K562 (cell line): ENCODE measurements around the gene SDCCAG8. TPM values are rescaled to one million over a fixed set of nuclear protein-coding genes. Genes with fewer than 3 reads are reported as not detected.
A peak's percentile ranks its signal among the peaks of the same experiment; 100 is the strongest.

ENCODE experiments used
- ATAC-seq: fragments of 200-7000 bp; cut with Tn5 transposase; 3 replicates; pipeline ENCODE4 v1.9.1; 2020; ENCODE audit warnings: moderate library complexity
- BruUV-seq: library from RNA; stranded (reverse); fragments of 400-500 nt; replicated peaks from 2 replicates; lab custom pipeline; 2021; lab: Mats Ljungman, UMichigan
- CTCF ChIA-PET: fragments of 300-600 bp; formaldehyde crosslinking; extraction: SDS; loops from one replicate; lab custom pipeline; 2021; ENCODE audit warnings: low intra/inter-chr PET ratio; lab: Yijun Ruan, JAX
- POLR2A ChIA-PET: fragments of 300-600, 350-650 bp; sonication (Branson Sonifier 250); formaldehyde crosslinking; extraction: SDS; loops from one replicate; lab custom pipeline; 2021; ENCODE audit warnings: antibody characterized with exemption, inconsistent platforms; lab: Yijun Ruan, JAX
- DNase-seq, 4 experiments: peaks; one replicate each; pipeline versions ENCODE4 v3.0.0 to v3.0.0-alpha.2; 2011 to 2018; ENCODE audit warnings: low spot score in 3 of 4, mixed read lengths in 3 of 4; ENCODE audit errors: extremely low read depth in 1 of 4
- FAIRE-seq: peaks from 2 replicates; lab custom pipeline; 2011; peaks lifted over from hg19 to GRCh38; lab: Jason Lieb, UNC
- H2AFZ ChIP-seq: 2 replicates; pipeline ENCODE4 v1.6.0; 2011; ENCODE audit warnings: low read depth, low read length, control low read depth, inconsistent platforms
- H3K27ac ChIP-seq: fragments of 200-600 bp; 3 replicates; pipeline ENCODE4 v1.8.0; 2011; ENCODE audit warnings: low read depth, mild to moderate bottlenecking, control low read depth, inconsistent platforms, low read length, moderate library complexity, mixed read lengths; ENCODE audit errors: extremely low read depth
- H3K27me3 ChIP-seq, 2 experiments: fragments of 300-600 bp in 1 of 2; 2 replicates in 1 of 2; 3 replicates in 1 of 2; pipeline versions ENCODE4 v1.6.0 to v1.8.0; 2011; ENCODE audit warnings: inconsistent platforms in 2 of 2, low read length in 2 of 2, mild to moderate bottlenecking in 1 of 2, mixed read lengths in 1 of 2, moderate library complexity in 1 of 2; ENCODE audit not compliant: control insufficient read depth in 2 of 2, insufficient read depth in 2 of 2
- H3K36me3 ChIP-seq: fragments of 300-600 bp; 3 replicates; pipeline ENCODE4 v1.8.0; 2011; ENCODE audit warnings: mild to moderate bottlenecking, low read length, inconsistent platforms; ENCODE audit not compliant: control insufficient read depth, insufficient read depth
- H3K4me1 ChIP-seq, 2 experiments: fragments of 200-600 bp in 1 of 2; replicated peaks in 1 of 2; 2 replicates in 1 of 2; 3 replicates in 1 of 2; pipeline versions ENCODE4 v1.5.1 to v1.8.0; 2011; ENCODE audit warnings: inconsistent platforms in 2 of 2, low read length in 2 of 2, mild to moderate bottlenecking in 1 of 2, mixed read lengths in 1 of 2, moderate library complexity in 1 of 2; ENCODE audit not compliant: control insufficient read depth in 2 of 2, insufficient read depth in 2 of 2
- H3K4me2 ChIP-seq: 2 replicates; pipeline ENCODE4 v1.6.1; 2011; ENCODE audit warnings: low read length, control low read depth, inconsistent platforms, mixed read lengths; ENCODE audit not compliant: insufficient read depth
- H3K4me3 ChIP-seq: fragments of 200-600 bp; sonication (generic), shearing (Covaris generic); 2 replicates; pipeline ENCODE4 v1.5.1; 2016; ENCODE audit warnings: control low read depth, inconsistent platforms
- H3K79me2 ChIP-seq: fragments of 200-600 bp; 3 replicates; pipeline ENCODE4 v1.8.0; 2011; ENCODE audit warnings: low read length, inconsistent platforms; ENCODE audit not compliant: control insufficient read depth, insufficient read depth
- H3K9ac ChIP-seq, 2 experiments: 2 replicates each; pipeline versions ENCODE4 v1.6.0 to v1.6.1; 2011; ENCODE audit warnings: low read depth in 2 of 2, low read length in 2 of 2, control low read depth in 1 of 2, inconsistent platforms in 1 of 2, mild to moderate bottlenecking in 1 of 2, mixed read lengths in 1 of 2; ENCODE audit not compliant: insufficient read depth in 1 of 2
- H3K9me1 ChIP-seq: one replicate; pipeline ENCODE4 v1.6.0; 2011; ENCODE audit warnings: inconsistent platforms, mild to moderate bottlenecking, low read length, moderate library complexity; ENCODE audit not compliant: control insufficient read depth, insufficient read depth
- H3K9me3 ChIP-seq: replicated peaks from 2 replicates; pipeline ENCODE4 v1.5.1; 2011; ENCODE audit warnings: low read depth, low read length, inconsistent platforms; ENCODE audit not compliant: control insufficient read depth, insufficient read depth
- H4K20me1 ChIP-seq: replicated peaks from 2 replicates; pipeline ENCODE4 v1.6.1; 2011; ENCODE audit warnings: low read length, inconsistent platforms, mixed read lengths; ENCODE audit not compliant: control insufficient read depth, insufficient read depth
- CEBPG ChIP-seq, 3 experiments: fragments of 200-800 bp in 1 of 3; sonication (Bioruptor generic) in 1 of 3; sonication (generic) in 1 of 3; formaldehyde crosslinking in 1 of 3; IDR thresholded peaks in 2 of 3; conservative IDR thresholded peaks in 1 of 3; 2 replicates each; pipeline versions ENCODE4 v1.6.1 to v1.8.0; 2016 to 2022; ENCODE audit warnings: missing compliant biosample characterization in 2 of 3, missing genetic modification characterization in 2 of 3, mild to moderate bottlenecking in 1 of 3, missing genetic modification reagents in 1 of 3
- RBM25 ChIP-seq: fragments of 200-400 bp; formaldehyde crosslinking; IDR thresholded peaks from 2 replicates; pipeline ENCODE4 v1.6.1; 2018; ENCODE audit warnings: low read length, low read depth, moderate library complexity; ENCODE audit not compliant: severe bottlenecking
- WGBS: fragments of 100-300 bp; shearing (Covaris generic); methylation state at CpG from one replicate; pipeline ENCODE4 v1.1.6; 2016; ENCODE audit warnings: low coverage, mixed read lengths; ENCODE audit not compliant: insufficient coverage; ENCODE audit errors: missing lambda C conversion rate; 5-methylcytosine and 5-hydroxymethylcytosine counted together
- in situ Hi-C: fragments of 300-500 bp; cut with MboI; formaldehyde crosslinking; loops from 4 replicates; pipeline ENCODE4 v1.15.0; 2018; ENCODE audit warnings: inconsistent platforms, mixed read lengths
- intact Hi-C: fragments of 100-400 bp; cut with micrococcal nuclease; formaldehyde crosslinking; loops from 2 replicates; pipeline ENCODE4 v1.14.2; 2022
- polyA plus RNA-seq, 8 experiments: library from polyadenylated mRNA; depleted of rRNA in 4 of 8; stranded (reverse) in 5 of 8; unstranded in 3 of 8; fragments of >200 nt; fragmentation: Nextera tagmentation in 2 of 8; fragmentation: Illumina TruSeq in 1 of 8; extraction: Ambion mirVana in 2 of 8; extraction: Trizol in 1 of 8; gene quantifications; 2 replicates each; pipeline versions ENCODE4 v1.2.1 to v1.2.3, GENCODE V29; 2011 to 2014; ENCODE audit warnings: inconsistent platforms in 1 of 8, missing spikeins in 1 of 8
- total RNA-seq, 7 experiments: library from RNA; depleted of rRNA in 6 of 7; stranded (reverse); fragments of >200 nt in 6 of 7; fragmentation: Illumina TruSeq in 2 of 7; extraction: Trizol in 2 of 7; gene quantifications; 2 replicates each; pipeline versions ENCODE4 v1.2.1 to v1.2.3, GENCODE V29; 2011 to 2021; ENCODE audit warnings: low replicate concordance in 1 of 7
- TF ChIP-seq, protein P1 (sequence below), 2 experiments: fragments of 450-650 bp in 1 of 2; sonication (generic) in 1 of 2; formaldehyde crosslinking in 1 of 2; IDR thresholded peaks in 1 of 2; conservative IDR thresholded peaks in 1 of 2; 2 replicates each; pipeline versions ENCODE4 v1.6.1 to v1.8.1; 2016 to 2023; ENCODE audit warnings: mild to moderate bottlenecking in 2 of 2, moderate library complexity in 2 of 2, inconsistent platforms in 1 of 2, missing genetic modification reagents in 1 of 2
- TF ChIP-seq, protein P2 (sequence below): fragments of 450-650 bp; IDR thresholded peaks from 2 replicates; pipeline ENCODE4 v1.7.1; 2018; ENCODE audit warnings: mild to moderate bottlenecking, low read depth; ENCODE audit not compliant: partially characterized antibody
- TF ChIP-seq, protein P3 (sequence below): fragments of 250-450 bp; sonication (Bioruptor Pico); IDR thresholded peaks from 2 replicates; pipeline ENCODE4 v1.5.0; 2021; ENCODE audit warnings: mild to moderate bottlenecking, moderate library complexity
- TF ChIP-seq, protein P4 (sequence below): fragments of 150-350 bp; conservative IDR thresholded peaks from 2 replicates; pipeline ENCODE4 v1.6.1; 2014; ENCODE audit warnings: low read length
- TF ChIP-seq, protein P5 (sequence below): fragments of 450-650 bp; conservative IDR thresholded peaks from 2 replicates; pipeline ENCODE4 v1.6.1; 2016; ENCODE audit warnings: missing genetic modification characterization, low read depth, mild to moderate bottlenecking, missing compliant biosample characterization, moderate library complexity

SDCCAG8 gene
- total and polyA plus RNA-seq, 9 of the 15 experiments (the other 6 are each of a cell fraction or from before 2014, with no cell fraction given), result 17.9 to 36.7 (median 25.4) TPM

DNA sequence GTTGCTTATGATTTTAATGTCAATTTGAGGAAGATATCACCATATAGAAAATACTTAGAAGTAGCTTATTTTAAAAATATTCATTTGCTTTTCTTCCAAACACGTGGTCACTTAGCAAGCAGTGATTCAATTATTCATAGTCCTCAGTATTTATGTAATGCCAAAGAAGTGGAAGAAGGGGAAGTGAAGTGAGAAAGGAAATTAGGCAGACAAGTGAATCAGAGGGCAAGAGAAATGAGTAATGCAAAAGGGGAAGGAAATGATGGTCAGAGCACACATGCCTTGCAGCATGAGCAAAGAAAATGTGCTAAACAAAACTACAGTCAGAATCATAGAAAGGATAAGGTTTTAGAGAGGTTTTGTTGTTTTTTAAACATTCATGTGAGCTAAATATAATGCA is 31.8 kb downstream of the SDCCAG8 start:
- CTCF ChIA-PET, result no interaction called here
- Histone ChIP-seq H3K79me2 (no peaks in the 10 kb centered on the region), H3K36me3 (peaks cover 17% of the 10 kb centered on the region; the same call in 2 of the 3 replicates), H3K9me3 (no peaks in the 10 kb centered on the region), H2AFZ (no peak overlapping the region), H3K4me1 (peaks cover 0 to 5% of the 10 kb centered on the region in 2 experiments; a peak in 2 of 5 replicates), H3K4me3 (no peak overlapping the region), H3K9me1 (no peaks in the 10 kb centered on the region), H3K4me2 (no peak overlapping the region), H3K27ac (no peak overlapping the region), H3K27me3 (no peaks in the 10 kb centered on the region), H3K9ac (no peak overlapping the region), H4K20me1 (no peaks in the 10 kb centered on the region)
- intact Hi-C loops, result no loop called here
- ATAC-seq (no peak), FAIRE-seq (no peak), DNase-seq (no peak)
- in situ Hi-C loops, result no loop called here
- WGBS, result 0% methylated on average over 1 of the region's 1 CpG
- TSS peak; percentile 19 for BruUV-seq
- POLR2A ChIA-PET, result interaction anchor here (0.7 to 1.2 kb wide), 2 partner anchors 9 to 1080 kb away, joined by 3 read pairs; no protein-coding TSS in a partner anchor
- no peak for TF ChIP-seq CEBPG (CRISPR knock-in tag; IDR thresholded peaks at IDR 0.05)
- TF ChIP-seq CEBPG (tag; conservative IDR thresholded peaks at IDR 0.05 in 1 of 2, IDR thresholded peaks at IDR 0.05 in 1 of 2), result no peak
- TF ChIP-seq, protein P1, sequence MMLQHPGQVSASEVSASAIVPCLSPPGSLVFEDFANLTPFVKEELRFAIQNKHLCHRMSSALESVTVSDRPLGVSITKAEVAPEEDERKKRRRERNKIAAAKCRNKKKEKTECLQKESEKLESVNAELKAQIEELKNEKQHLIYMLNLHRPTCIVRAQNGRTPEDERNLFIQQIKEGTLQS (IDR thresholded peaks at IDR 0.05), result 0 out of 2 replicates have a peak, but pooled peaks have one; percentile 13
- TF ChIP-seq, protein P1 (CRISPR knock-in tag; conservative IDR thresholded peaks at IDR 0.05), result no peak
- TF ChIP-seq, protein P2, sequence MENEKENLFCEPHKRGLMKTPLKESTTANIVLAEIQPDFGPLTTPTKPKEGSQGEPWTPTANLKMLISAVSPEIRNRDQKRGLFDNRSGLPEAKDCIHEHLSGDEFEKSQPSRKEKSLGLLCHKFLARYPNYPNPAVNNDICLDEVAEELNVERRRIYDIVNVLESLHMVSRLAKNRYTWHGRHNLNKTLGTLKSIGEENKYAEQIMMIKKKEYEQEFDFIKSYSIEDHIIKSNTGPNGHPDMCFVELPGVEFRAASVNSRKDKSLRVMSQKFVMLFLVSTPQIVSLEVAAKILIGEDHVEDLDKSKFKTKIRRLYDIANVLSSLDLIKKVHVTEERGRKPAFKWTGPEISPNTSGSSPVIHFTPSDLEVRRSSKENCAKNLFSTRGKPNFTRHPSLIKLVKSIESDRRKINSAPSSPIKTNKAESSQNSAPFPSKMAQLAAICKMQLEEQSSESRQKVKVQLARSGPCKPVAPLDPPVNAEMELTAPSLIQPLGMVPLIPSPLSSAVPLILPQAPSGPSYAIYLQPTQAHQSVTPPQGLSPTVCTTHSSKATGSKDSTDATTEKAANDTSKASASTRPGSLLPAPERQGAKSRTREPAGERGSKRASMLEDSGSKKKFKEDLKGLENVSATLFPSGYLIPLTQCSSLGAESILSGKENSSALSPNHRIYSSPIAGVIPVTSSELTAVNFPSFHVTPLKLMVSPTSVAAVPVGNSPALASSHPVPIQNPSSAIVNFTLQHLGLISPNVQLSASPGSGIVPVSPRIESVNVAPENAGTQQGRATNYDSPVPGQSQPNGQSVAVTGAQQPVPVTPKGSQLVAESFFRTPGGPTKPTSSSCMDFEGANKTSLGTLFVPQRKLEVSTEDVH, result no peak
- TF ChIP-seq, protein P3, sequence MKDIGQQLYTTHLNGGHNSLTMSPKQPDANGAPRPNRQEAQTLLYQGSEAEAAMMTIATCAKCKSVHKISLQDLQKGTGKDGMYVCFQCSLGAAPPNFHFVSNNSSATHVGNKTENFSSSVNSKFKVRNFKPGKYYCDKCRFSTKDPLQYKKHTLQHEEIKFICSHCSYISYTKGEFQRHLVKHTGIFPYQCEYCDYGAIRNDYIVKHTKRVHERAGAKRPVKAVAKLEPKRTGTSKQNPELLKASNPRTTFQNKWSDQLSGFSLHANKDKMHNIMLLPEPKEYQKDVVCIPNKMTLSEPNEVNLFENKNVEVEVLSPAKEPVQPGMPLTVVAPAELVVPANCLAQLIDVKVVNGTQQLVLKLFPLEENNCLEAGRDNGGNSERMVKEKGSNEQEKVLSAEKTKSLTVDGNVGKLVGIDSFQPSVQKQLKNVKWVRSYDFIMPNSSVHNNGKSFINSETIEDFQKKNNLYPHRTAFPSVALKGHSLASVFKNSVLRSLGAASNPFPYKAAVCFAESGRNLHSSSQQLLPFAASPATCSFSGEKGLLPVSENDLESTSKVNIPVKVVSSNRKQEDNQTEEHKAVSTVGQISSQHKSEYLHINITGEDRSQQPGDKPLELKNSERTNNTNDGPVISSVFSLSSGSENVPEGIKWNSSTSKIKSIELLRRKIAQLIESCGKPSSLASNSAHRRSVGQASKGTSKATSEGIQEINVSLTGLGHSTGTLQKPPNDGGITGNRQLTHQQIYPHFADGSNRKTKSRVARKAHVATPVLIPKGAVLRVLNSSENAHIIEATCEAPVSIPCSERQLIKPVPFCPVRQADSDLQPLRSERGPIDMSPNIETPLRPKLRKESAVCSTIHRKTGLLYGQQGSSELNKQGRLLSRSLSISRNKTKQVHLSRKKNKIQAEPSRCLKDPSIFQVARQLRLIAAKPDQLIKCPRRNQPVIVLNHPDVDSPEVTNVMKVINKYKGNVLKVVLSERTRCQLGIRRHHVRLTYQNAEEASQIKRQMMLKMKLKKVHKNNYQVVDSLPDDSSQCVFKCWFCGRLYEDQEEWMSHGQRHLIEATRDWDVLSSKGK (CRISPR knock-in tag), result no peak
- TF ChIP-seq, protein P4, sequence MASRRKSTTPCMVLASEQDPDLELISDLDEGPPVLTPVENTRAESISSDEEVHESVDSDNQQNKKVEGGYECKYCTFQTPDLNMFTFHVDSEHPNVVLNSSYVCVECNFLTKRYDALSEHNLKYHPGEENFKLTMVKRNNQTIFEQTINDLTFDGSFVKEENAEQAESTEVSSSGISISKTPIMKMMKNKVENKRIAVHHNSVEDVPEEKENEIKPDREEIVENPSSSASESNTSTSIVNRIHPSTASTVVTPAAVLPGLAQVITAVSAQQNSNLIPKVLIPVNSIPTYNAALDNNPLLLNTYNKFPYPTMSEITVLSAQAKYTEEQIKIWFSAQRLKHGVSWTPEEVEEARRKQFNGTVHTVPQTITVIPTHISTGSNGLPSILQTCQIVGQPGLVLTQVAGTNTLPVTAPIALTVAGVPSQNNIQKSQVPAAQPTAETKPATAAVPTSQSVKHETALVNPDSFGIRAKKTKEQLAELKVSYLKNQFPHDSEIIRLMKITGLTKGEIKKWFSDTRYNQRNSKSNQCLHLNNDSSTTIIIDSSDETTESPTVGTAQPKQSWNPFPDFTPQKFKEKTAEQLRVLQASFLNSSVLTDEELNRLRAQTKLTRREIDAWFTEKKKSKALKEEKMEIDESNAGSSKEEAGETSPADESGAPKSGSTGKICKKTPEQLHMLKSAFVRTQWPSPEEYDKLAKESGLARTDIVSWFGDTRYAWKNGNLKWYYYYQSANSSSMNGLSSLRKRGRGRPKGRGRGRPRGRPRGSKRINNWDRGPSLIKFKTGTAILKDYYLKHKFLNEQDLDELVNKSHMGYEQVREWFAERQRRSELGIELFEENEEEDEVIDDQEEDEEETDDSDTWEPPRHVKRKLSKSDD, result no peak
- TF ChIP-seq, protein P5, sequence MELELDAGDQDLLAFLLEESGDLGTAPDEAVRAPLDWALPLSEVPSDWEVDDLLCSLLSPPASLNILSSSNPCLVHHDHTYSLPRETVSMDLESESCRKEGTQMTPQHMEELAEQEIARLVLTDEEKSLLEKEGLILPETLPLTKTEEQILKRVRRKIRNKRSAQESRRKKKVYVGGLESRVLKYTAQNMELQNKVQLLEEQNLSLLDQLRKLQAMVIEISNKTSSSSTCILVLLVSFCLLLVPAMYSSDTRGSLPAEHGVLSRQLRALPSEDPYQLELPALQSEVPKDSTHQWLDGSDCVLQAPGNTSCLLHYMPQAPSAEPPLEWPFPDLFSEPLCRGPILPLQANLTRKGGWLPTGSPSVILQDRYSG (tag), result no peak
- TF ChIP-seq RBM25, result no peak
